ENCODE measurements around the gene NKD1.

NKD1 gene

GRCh38 chr16:50621452-50621792, 73.2 kb downstream of the NKD1 start:
- DNase-seq = peak in 1 of 10 donors; percentile 32

DNA sequence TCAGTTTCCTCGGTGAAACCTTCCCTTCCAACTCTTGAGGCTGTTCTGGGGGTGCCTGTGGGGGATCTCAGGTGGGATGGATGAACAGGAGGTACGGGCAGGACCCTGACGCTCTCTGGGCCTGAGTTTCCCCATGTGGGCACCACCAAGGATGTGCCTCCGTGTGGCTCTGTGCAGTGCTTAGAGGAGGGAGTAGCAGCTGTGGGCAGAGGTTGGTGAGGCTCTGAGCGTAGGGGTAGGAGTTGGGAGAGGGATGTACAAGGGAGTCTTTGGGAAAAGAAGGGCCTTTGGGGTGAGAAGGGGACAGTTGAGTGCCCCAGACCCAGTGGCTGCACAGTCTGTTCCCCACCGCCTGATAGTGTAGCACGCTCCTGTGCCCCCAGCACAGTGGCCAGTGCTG, 73.8 kb downstream of the NKD1 start:
- intact Hi-C loops (cut with DNase I) = no loop called here
- peak in 1 of 10 donors; percentile 15 for DNase-seq

More at GRCh38 chr16:50621452-50621792, 73.2 kb downstream of the NKD1 start:
- intact Hi-C loops (cut with DNase I) = no loop called here

GRCh38 chr16:50622643-50623369, 74.6 kb downstream of the NKD1 start:
- peak in 1 of 10 donors; percentile 24 for DNase-seq
- intact Hi-C loops (cut with DNase I) = no loop called here

DNA sequence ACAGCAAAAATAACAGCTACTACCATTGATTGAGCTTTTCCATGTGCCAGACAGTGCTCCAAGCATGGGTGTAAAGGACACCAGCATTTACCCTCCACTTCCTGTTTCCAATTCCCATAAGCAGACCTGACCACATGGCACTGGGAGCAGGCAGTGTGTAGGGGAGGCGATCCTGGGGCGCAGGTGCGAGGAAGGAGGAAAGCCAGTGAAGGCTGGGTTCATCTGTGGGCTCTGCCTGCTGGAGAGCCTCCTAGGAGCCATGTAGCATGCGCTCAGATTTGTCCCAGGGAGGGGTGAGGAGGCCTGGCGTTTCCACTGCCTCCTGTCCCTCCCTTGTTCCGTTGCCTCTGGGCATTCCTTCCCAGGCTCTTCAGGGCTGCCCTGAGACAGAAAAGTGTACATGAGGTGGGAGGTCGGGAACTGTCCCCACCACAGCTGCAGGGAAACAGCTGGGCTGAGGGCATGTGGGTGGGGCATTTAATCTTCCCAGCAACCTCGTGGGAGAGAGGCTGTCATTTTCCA, 76.3 kb downstream of the NKD1 start:
- intact Hi-C loops (cut with DNase I) = no loop called here

GRCh38 chr16:50625374-50625773, 77.2 kb downstream of the NKD1 start:
- peak in 2 of 10 donors; percentile 30 to 72 for DNase-seq
- intact Hi-C loops (cut with DNase I) = no loop called here

More for the DNA sequence above, 76.3 kb downstream of the NKD1 start:
- DNase-seq = peak in 2 of 10 donors; percentile 7 to 30

- intact Hi-C loops (cut with DNase I) = no loop called here
- DNase-seq = no peak
Observed at GRCh38 chr16:50626868-50627267, 78.7 kb downstream of the NKD1 start.

DNA sequence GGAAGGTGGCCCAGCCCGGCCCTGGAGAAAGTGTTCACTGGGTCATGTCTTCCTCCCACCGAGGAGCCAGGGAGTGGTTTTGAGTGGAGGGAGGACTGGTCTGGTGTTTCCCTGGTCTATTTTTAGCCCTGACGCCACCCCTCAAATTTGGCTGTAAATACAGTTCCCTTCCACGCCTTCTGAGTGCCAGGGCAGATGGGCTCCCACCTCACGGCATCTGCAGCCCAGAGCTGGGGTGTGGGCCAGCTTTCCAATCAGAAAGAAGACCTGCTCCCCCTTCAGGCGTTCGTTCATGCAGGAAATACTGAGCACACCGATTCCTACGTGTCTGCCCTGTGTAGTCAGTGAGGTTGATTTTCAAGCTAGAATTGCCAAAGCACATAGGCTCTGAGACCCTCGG, 79.2 kb downstream of the NKD1 start:
- intact Hi-C loops (cut with DNase I) = no loop called here
- peak in 2 of 10 donors; percentile 53 to 82 for DNase-seq

DNA sequence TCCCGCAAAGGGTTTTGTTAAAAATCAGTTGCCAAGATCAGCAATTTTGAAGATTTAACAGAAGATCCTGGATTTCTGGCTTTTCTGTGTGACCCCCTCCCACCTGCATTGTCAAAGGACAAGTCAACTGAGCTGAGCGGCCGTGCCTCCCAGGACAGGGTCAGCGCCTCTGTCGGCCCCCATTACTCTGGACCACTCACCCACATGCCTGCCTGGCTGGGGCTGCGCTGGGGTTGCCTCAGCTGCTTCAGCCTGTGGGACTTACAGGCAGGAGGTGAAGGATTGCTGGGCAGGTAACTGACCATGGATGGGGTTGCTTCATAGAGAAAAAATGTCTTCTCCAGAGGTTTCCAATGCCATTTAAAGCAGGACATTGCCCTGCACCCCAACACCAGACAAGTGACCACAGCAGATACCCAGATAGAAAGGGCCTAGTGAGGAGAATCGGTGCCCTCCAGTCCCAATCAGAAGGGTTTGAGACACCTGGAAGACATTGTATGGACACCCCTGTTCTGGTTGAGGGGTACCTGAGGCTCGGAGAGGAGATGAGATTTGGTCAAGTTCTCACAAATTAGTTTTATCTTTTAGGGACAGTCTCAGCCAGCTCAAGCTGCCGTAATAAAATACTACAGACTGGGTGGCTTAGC, 80.1 kb downstream of the NKD1 start:
- intact Hi-C loops (cut with DNase I) = no loop called here
- DNase-seq = peak in 2 of 10 donors; percentile 46 to 69

- intact Hi-C loops (cut with DNase I) = no loop called here
- peak in 2 of 10 donors; percentile 12 to 21 for DNase-seq
Observed at GRCh38 chr16:50629334-50629733, 81.1 kb downstream of the NKD1 start.

DNA sequence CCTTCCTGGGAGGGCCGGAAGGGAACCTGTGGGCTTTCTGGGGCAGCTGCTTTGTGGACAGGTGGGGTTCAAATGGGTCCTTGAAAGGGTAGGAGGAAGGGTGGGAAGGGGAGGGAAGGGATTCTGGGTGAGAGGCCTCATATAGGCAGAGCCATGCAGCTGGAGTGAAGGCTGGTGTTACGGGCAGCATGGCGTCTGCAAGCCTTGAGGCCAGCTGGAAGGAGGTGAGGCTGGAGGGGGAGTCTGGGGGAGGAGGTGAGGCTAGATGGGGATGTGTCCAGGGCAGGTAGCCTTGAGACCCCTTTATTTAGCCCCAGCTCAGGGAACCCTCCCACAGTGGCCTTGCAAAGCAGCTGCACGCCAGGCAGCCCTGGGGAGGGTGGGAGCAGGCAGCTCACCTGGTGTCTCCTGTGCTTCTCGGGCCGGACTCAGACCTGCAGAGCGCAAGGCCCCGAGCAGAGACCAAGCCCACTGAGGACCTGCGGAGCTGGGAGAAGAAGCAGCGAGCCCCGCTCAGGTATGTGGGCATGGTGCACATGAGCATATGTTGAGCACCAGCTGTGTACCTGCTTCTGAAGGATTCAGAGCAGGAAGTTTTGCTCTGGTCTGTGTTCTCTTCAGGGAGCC, 82.3 kb downstream of the NKD1 start:
- peak in 1 of 10 donors; percentile 78 for DNase-seq
- intact Hi-C loops (cut with DNase I) = no loop called here

DNA sequence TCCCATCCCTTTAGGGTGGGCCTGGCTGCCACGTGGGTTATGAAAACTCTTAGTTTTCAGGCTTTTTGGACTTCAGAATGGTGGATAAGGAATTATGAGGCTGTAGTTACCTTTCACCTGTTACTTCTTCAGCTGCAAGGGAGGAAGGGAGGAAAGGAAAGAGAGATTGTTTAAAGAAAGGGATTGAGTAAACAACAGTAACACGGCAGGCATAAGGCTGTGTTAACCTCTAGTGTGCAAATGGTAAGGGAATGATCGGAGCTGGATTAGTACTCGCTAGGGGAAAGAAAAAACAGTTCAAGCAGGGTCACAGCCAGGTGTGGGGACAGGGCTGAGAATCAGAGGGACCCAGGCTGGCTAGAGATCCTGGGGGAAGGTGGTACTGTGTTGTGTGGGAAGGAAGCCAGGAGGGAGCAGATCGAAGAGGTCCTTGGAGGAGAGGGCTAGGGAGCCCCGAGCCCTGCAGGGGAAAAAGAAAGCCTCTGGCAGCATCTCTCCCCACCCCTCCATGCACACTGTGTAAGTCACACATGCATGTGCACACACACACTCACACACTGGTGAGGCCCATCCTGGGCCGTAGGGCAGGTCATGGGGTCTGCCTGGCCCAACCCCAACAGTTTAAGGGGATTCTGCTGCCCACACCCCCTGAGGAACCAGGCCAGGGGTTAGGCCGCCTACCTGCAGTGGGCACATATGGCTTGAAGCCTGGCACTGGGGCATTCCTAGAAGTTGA, 83.2 kb downstream of the NKD1 start:
- intact Hi-C loops (cut with DNase I) = no loop called here

GRCh38 chr16:50631985-50632576, 83.9 kb downstream of the NKD1 start:
- no peak for DNase-seq
- intact Hi-C loops (cut with DNase I) = no loop called here

More for the DNA sequence above, 83.2 kb downstream of the NKD1 start:
- no peak for DNase-seq

- DNase-seq = no peak
- intact Hi-C loops (cut with DNase I) = no loop called here
Observed at GRCh38 chr16:50632927-50633800, 85.0 kb downstream of the NKD1 start.

DNA sequence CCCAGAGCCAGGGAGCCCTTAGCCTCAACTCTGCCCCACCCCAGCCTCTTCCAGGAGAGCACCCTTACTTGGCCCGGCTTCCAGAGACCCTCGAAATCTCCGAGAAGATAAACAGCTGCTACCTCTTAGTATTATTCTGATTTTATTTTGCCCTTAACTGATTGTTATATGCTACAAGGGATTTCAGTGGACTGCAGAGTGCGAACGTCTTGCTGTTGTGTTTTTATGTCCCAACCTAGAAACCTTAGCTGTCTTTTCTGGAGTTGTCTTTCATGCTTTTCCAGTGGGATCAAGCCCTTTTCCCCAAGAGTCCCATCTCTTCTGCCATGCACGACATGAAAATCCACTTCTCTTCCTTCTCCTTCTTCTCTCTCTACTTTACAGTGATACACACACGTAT, 85.9 kb downstream of the NKD1 start:
- intact Hi-C loops (cut with DNase I) = no loop called here

GRCh38 chr16:50634947-50635346, 86.8 kb downstream of the NKD1 start:
- intact Hi-C loops (cut with DNase I) = no loop called here
- no peak for DNase-seq

More for the DNA sequence above, 85.9 kb downstream of the NKD1 start:
- no peak for DNase-seq

DNA sequence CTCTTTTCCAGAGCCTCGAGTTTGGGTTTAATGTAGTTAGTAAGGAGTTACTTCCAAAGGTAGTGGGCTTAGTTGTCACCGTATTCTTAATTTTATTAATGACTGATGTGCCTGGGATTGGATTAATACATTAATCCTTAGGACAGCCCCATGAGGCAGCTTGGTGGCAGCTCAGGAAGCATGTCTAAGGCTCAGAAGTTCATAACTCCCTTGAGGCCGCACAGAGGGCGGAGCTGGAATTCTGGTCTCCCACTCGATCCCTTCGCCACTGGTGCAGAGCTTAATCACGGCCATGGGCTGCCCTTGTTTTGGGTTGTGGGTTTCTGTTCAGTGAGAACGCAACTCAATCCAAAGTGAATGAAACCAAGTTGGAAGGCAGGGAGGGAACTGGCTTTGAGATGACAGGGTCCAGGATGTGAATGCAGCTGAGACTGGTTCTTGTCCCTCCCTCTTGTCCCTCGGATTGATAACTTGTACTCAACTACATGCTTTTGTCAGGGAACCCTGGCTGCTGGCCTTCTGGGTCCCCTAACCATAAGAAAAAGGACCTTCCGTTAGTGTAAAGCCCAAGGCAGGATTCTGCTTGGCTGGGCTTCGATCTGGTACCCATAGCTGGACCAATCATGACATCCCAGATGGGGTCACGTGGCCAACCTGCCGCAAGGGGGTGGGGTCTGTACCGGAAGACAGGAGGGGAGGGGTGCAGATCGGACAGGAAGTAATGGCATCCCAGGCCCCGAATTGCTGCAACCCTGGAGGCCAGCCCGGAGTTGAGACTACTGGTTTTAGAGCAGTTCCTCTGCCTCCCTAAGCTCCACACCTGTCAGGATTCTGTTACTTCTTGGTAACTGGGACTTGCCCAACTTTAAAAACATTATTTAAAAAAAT, 87.6 kb downstream of the NKD1 start:
- DNase-seq = no peak
- intact Hi-C loops (cut with DNase I) = no loop called here

- intact Hi-C loops (cut with DNase I) = no loop called here
- DNase-seq = no peak
Observed at GRCh38 chr16:50636753-50637374, 88.7 kb downstream of the NKD1 start.
